22Rv1 (cell line): ENCODE data around the gene GALNTL6.

Experiments
- H3K27ac ChIP-seq: fragments of 450-650 bp; 2 replicates; pipeline ENCODE4 v1.5.1; 2017
- ZFX ChIP-seq: fragments of 450-650 bp; IDR thresholded peaks from 2 replicates; pipeline ENCODE4 v1.6.1; 2017; ENCODE audit warnings: antibody characterized with exemption, borderline replicate concordance
- TF ChIP-seq, protein P1 (sequence below): fragments of 450-650 bp; IDR thresholded peaks from 2 replicates; pipeline ENCODE4 v1.5.1; 2017; ENCODE audit warnings: mild to moderate bottlenecking

Gene GALNTL6

DNA sequence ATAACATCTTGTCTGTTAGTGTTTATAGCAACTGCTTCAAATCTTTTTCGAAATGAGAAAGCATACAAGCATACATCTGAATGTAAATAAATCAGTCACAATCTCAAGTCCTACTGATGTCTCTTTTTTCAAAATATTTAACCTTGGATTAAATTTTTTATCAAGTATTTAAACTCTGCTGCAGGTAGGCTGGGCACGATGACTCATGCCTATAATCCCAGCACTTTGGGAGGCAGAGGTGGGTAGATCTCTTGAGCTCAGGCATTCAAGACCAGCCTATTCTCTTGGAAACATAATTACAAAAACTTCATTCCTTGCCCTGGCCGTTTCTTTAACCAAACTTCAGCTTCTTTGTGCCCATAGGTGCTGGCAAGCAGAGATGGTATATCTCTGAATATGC, 815.1 kb downstream of the GALNTL6 start:
- TF ChIP-seq, protein P1, sequence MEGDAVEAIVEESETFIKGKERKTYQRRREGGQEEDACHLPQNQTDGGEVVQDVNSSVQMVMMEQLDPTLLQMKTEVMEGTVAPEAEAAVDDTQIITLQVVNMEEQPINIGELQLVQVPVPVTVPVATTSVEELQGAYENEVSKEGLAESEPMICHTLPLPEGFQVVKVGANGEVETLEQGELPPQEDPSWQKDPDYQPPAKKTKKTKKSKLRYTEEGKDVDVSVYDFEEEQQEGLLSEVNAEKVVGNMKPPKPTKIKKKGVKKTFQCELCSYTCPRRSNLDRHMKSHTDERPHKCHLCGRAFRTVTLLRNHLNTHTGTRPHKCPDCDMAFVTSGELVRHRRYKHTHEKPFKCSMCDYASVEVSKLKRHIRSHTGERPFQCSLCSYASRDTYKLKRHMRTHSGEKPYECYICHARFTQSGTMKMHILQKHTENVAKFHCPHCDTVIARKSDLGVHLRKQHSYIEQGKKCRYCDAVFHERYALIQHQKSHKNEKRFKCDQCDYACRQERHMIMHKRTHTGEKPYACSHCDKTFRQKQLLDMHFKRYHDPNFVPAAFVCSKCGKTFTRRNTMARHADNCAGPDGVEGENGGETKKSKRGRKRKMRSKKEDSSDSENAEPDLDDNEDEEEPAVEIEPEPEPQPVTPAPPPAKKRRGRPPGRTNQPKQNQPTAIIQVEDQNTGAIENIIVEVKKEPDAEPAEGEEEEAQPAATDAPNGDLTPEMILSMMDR: no peak
- no peak for TF ChIP-seq ZFX

DNA sequence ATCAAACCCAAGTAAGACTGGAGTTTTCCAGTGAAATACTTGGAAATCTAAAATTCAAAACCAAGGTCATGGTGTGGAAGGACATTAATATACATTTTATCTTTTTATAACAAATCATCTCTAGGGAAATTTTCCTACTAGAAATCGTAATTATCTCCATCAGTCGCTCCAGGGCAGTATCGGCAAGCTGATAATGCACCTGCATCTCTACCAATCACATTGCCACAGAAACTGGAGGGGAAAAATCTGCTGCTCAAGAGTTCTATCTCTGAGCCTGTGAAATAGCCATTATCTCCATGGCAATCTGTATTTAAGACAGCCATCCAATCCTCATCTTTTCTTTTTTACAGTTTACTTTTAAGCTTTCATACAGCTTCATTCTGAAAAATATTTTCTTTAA, 817.1 kb downstream of the GALNTL6 start:
- no peak overlapping the region for H3K27ac ChIP-seq
- no peak for TF ChIP-seq ZFX
- TF ChIP-seq, protein P1: no peak

More for the DNA sequence above, 815.1 kb downstream of the GALNTL6 start:
- no peak overlapping the region for H3K27ac ChIP-seq

DNA sequence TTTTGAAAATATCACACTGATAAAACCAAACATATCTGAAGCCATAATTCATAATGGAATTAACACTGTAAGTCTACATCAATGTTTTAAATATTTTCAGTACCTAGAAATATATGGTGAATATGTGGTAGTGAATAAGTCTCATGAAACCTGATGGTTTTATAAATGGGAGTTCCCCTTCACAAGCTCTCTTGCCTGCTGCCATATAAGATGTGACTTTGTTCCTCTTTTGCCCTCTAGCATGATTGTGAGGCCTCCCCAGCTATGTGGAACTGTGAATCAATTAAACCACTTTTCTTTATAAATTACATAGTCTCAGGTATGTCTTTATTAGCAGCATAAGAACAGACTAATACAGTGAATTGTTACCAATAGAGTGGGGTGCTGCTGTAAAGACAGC, 818.6 kb downstream of the GALNTL6 start:
- H3K27ac ChIP-seq: no peak overlapping the region
- TF ChIP-seq ZFX: no peak
- TF ChIP-seq, protein P1: no peak

DNA sequence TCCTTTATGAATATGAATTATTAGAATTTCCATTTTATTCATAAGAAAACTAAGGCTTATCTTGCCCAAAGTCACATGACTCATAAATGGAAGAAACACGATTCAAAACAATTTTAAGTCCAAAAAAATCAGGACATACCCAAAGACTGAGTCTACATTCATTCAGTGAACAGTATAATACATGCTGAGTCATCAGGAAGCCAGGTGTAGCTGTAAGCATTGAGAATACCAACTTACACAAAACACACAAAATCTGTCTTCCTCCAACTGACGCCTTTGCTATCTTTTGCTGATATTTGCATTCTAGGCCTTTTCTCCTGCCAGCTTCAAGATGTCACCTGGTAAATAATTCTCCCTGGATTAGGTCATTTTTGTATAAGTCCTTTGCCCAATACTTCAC, 835.3 kb downstream of the GALNTL6 start:
- TF ChIP-seq ZFX: no peak
- TF ChIP-seq, protein P1: no peak
- no peak overlapping the region for H3K27ac ChIP-seq

DNA sequence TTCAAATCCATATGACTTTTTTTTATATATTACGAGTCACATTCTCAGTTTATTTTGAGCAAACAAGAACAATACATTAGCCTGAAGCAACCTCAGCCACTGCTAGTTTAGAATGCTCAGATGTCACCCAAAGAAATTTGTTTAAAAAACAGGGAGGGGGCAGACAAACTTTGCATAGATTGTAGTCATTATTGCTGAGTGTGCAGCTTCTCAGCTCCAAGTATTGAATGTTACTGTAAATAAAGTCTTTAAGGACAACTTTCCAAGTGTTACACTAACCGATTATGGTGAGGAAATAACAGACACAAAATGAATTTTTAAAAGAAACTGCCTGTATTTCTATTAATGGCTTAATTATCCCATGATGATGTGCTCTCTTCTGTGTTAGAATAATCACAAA, 835.9 kb downstream of the GALNTL6 start:
- TF ChIP-seq ZFX: no peak
- TF ChIP-seq, protein P1: no peak

DNA sequence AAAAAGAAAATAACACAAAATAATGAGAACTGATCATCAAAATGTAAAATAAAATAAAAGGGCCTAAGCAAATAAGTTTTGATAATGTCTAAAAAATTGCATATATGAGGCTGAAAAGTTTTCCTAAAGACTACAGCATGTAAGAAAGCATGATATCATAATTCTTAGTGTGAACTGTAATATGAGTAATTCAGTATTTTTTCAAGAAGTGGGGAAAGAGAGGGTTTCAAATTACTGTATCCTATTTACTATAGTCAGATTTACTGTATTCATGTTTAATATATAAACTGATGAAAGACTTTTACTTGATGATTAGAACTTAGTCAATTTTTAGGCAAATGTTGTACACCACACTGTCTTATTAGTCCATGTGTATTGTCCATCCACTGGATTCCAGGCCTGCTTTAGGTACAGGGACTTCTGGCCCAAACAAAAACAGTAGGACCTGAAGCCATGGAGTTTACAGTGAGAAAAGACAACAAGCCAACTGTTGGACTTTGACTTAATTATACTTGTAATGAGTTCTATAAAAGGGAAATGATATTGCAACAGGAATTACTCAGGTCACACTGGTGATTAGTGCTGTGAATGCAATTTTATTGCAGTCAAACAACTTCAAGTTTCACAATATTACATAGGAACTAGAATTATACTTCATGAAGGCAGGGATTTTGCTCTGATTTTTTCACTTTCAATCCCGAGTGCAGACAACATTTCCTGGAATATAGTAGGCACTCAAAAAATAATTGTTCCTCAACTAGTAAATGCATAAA, 837.7 kb downstream of the GALNTL6 start:
- no peak overlapping the region for H3K27ac ChIP-seq

More for the DNA sequence above, 835.9 kb downstream of the GALNTL6 start:
- H3K27ac ChIP-seq: no peak overlapping the region

DNA sequence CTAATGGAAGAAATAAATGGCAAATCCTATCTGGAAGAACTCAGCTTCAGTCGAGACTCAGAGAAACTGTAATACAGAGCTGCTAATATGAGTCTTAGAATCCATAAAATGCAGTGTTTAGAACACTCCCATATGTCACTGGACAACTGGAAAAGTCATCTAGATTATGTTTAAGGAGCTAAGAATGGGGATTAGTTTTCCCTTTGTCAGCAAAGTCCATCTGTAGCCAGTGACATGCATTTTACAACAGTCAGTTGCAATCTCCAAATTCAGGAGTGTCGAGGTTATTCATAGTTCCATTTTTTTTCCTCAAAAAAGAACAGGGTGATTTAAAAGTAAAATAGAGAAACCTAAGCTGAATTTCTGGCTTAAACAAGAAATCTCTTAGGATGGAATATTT, 838.8 kb downstream of the GALNTL6 start:
- TF ChIP-seq, protein P1: no peak
- TF ChIP-seq ZFX: no peak
- no peak overlapping the region for H3K27ac ChIP-seq

More for the DNA sequence above, 837.7 kb downstream of the GALNTL6 start:
- TF ChIP-seq ZFX: no peak
- TF ChIP-seq, protein P1: no peak
